ENCODE measurements around the gene COTL1.

COTL1 gene

GRCh38 chr16:84584678-84585077 lies 33.2 kb downstream of the COTL1 start:
- DNase-seq (ENCODE audit: extremely low read depth, low read depth), result no peak
- no peak overlapping the region for H3K4me3 ChIP-seq (replicated peaks; ENCODE audit: low read depth, low read length)
- TF ChIP-seq CTCF (IDR thresholded peaks at IDR 0.05; ENCODE audit: low read depth, low read length, missing control alignments), result no peak

GRCh38 chr16:84583995-84584394 lies 33.9 kb downstream of the COTL1 start:
- no peak overlapping the region for H3K4me3 ChIP-seq (replicated peaks; ENCODE audit: low read depth, low read length)
- no peak for TF ChIP-seq CTCF (IDR thresholded peaks at IDR 0.05; ENCODE audit: low read depth, low read length, missing control alignments)

GRCh38 chr16:84582958-84583516 lies 34.8 kb downstream of the COTL1 start:
- TF ChIP-seq CTCF (IDR thresholded peaks at IDR 0.05; ENCODE audit: low read depth, low read length, missing control alignments), result no peak
- DNase-seq (ENCODE audit: extremely low read depth, low read depth), result no peak
- H3K4me3 ChIP-seq (replicated peaks; ENCODE audit: low read depth, low read length), result no peak overlapping the region

More at GRCh38 chr16:84583995-84584394, 33.9 kb downstream of the COTL1 start:
- DNase-seq (ENCODE audit: extremely low read depth, low read depth), result no peak

- no peak for DNase-seq (ENCODE audit: extremely low read depth, low read depth)
Measured at GRCh38 chr16:84581158-84581557, 36.7 kb downstream of the COTL1 start.

GRCh38 chr16:84579936-84580335 lies 37.9 kb downstream of the COTL1 start:
- no peak for TF ChIP-seq CTCF (IDR thresholded peaks at IDR 0.05; ENCODE audit: low read depth, low read length, missing control alignments)
- DNase-seq (ENCODE audit: extremely low read depth, low read depth), result no peak
- no peak overlapping the region for H3K4me3 ChIP-seq (replicated peaks; ENCODE audit: low read depth, low read length)

More at GRCh38 chr16:84581158-84581557, 36.7 kb downstream of the COTL1 start:
- no peak overlapping the region for H3K4me3 ChIP-seq (replicated peaks; ENCODE audit: low read depth, low read length)
- no peak for TF ChIP-seq CTCF (IDR thresholded peaks at IDR 0.05; ENCODE audit: low read depth, low read length, missing control alignments)

GRCh38 chr16:84578538-84579126 lies 39.2 kb downstream of the COTL1 start:
- no peak for DNase-seq (ENCODE audit: extremely low read depth, low read depth)
- no peak for TF ChIP-seq CTCF (IDR thresholded peaks at IDR 0.05; ENCODE audit: low read depth, low read length, missing control alignments)
- no peak overlapping the region for H3K4me3 ChIP-seq (replicated peaks; ENCODE audit: low read depth, low read length)

Measured in HFF-Myc (cell line).